ENCODE results near the gene C2CD3. TPM values are rescaled to one million over a fixed set of nuclear protein-coding genes. Genes with fewer than 3 reads are reported as not detected.

The C2CD3 gene
- total and polyA plus RNA-seq, 9 of the 15 experiments (the other 6 are each of a cell fraction or from before 2014, with no cell fraction given): 4.4 to 20.2 (median 15.4) TPM

DNA sequence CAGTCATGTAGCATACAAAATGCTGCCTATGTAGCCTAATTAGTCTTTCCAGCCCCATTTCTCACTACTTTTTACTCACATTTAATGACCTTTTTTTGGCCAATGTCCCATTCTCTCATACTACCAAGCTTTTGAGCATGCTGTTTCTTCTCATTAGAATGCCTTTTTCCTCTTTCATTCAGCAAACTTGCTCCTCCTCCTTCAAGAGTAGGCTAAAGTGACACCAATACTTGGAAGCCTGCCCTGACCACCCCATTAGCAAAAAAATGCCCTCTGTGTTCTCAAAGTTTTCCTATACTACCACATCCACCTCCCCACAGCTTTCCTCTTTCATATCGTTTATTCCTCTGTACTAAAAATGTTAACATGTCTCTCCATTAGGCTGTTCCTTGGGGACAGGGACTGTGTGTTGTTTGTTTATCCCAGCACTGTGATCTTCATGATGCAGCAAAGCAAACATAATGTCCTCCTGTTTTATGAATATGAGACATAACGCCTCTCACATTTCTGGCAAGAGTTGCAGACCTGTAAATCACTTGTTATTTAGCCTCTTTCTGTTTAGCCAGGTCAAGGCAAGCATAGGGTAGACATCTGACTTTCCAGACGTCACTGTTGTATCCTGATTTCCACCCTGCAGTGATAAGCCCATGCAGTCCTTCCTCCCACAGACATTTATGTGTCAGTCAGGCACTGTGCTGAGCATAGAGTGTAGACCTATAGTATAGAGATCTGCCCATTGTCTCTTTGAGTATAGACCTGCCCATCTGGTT, 99.9 kb downstream of the C2CD3 start:
- Histone ChIP-seq H3K9me3 (replicated peaks; ENCODE audit: control insufficient read depth, insufficient read depth, low read depth, low read length) (no peaks in the 10 kb centered on the region; the same call in 1 of the 2 replicates), H3K9ac (ENCODE audit: insufficient read depth in 1 of 2, low read depth in 2 of 2, low read length in 2 of 2) (no peak overlapping the region), H3K79me2 (ENCODE audit: control insufficient read depth, insufficient read depth, low read length) (no peaks in the 10 kb centered on the region), H3K27me3 (ENCODE audit: control insufficient read depth in 2 of 2, insufficient read depth in 2 of 2, low read length in 2 of 2) (no peaks in the 10 kb centered on the region), H3K4me3 (no peak overlapping the region), H3K9me1 (ENCODE audit: control insufficient read depth, insufficient read depth, low read length) (no peaks in the 10 kb centered on the region), H3K27ac (ENCODE audit: extremely low read depth, low read depth, low read length) (no peak overlapping the region), H3K36me3 (ENCODE audit: control insufficient read depth, insufficient read depth, low read length) (peaks cover 29% of the 10 kb centered on the region; the same call in 2 of the 3 replicates), H3K4me1 (replicated peaks in 1 of 2; ENCODE audit: control insufficient read depth in 2 of 2, insufficient read depth in 2 of 2, low read length in 2 of 2) (peaks cover 0 to 11% of the 10 kb centered on the region in 2 experiments; a peak in 3 of 5 replicates), H3K4me2 (ENCODE audit: insufficient read depth, low read length) (peak overlapping the region; percentile 25; the same call in 1 of the 2 replicates), H4K20me1 (replicated peaks; ENCODE audit: control insufficient read depth, insufficient read depth, low read length) (peaks cover 6% of the 10 kb centered on the region; the same call in 1 of the 2 replicates), H2AFZ (ENCODE audit: low read depth, low read length) (no peak overlapping the region)
- ChIA-PET POLR2A (no interaction called here), CTCF (ENCODE audit: low intra/inter-chr PET ratio) (no interaction called here)
- intact Hi-C loops (cut with micrococcal nuclease) (no loop called here), in situ Hi-C loops (cut with MboI) (no loop called here)
- FAIRE-seq (peak; percentile 85), ATAC-seq (peak; percentile 97), DNase-seq (ENCODE audit: extremely low read depth in 1 of 4, low spot score in 3 of 4) (peak; percentile 23 to 79 (median 44))
- no TSS peak for BruUV-seq (replicated peaks)
- WGBS (ENCODE audit: insufficient coverage, low coverage, missing lambda C conversion rate): 8% methylated on average over 3 of the region's 3 CpGs
- TF ChIP-seq ZBTB17 (CRISPR knock-in tag; IDR thresholded peaks at IDR 0.05): no peak
- no peak for TF ChIP-seq KAT8 (IDR thresholded peaks at IDR 0.05; ENCODE audit: low read depth)
- 0 out of 2 replicates have a peak, but pooled peaks have one; percentile 37 for TF ChIP-seq EGR1 (conservative IDR thresholded peaks at IDR 0.05)
- no peak for TF ChIP-seq HSF4 (CRISPR knock-in tag; IDR thresholded peaks at IDR 0.05; ENCODE audit: borderline replicate concordance)
- TF ChIP-seq RCOR1 (IDR thresholded peaks at IDR 0.05; ENCODE audit: borderline replicate concordance in 1 of 2, low read depth in 2 of 2, low read length in 2 of 2): peak; percentile 74 to 97; a peak in 3 of 4 replicates
- TF ChIP-seq, protein P1, sequence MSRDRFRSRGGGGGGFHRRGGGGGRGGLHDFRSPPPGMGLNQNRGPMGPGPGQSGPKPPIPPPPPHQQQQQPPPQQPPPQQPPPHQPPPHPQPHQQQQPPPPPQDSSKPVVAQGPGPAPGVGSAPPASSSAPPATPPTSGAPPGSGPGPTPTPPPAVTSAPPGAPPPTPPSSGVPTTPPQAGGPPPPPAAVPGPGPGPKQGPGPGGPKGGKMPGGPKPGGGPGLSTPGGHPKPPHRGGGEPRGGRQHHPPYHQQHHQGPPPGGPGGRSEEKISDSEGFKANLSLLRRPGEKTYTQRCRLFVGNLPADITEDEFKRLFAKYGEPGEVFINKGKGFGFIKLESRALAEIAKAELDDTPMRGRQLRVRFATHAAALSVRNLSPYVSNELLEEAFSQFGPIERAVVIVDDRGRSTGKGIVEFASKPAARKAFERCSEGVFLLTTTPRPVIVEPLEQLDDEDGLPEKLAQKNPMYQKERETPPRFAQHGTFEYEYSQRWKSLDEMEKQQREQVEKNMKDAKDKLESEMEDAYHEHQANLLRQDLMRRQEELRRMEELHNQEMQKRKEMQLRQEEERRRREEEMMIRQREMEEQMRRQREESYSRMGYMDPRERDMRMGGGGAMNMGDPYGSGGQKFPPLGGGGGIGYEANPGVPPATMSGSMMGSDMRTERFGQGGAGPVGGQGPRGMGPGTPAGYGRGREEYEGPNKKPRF (IDR thresholded peaks at IDR 0.05; ENCODE audit: low read depth, low read length): no peak
- no peak for TF ChIP-seq NCOA6 (IDR thresholded peaks at IDR 0.05)
- TF ChIP-seq NRF1 (conservative IDR thresholded peaks at IDR 0.05 in 1 of 2, IDR thresholded peaks at IDR 0.05 in 1 of 2): 0 out of 4 replicates have a peak, but pooled peaks have one; percentile 12 to 28
- TF ChIP-seq HCFC1 (IDR thresholded peaks at IDR 0.05; ENCODE audit: low read depth, low read length): no peak
- TF ChIP-seq, protein P2, sequence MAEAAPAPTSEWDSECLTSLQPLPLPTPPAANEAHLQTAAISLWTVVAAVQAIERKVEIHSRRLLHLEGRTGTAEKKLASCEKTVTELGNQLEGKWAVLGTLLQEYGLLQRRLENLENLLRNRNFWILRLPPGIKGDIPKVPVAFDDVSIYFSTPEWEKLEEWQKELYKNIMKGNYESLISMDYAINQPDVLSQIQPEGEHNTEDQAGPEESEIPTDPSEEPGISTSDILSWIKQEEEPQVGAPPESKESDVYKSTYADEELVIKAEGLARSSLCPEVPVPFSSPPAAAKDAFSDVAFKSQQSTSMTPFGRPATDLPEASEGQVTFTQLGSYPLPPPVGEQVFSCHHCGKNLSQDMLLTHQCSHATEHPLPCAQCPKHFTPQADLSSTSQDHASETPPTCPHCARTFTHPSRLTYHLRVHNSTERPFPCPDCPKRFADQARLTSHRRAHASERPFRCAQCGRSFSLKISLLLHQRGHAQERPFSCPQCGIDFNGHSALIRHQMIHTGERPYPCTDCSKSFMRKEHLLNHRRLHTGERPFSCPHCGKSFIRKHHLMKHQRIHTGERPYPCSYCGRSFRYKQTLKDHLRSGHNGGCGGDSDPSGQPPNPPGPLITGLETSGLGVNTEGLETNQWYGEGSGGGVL (CRISPR knock-in tag; IDR thresholded peaks at IDR 0.05): no peak
- TF ChIP-seq, protein P3, sequence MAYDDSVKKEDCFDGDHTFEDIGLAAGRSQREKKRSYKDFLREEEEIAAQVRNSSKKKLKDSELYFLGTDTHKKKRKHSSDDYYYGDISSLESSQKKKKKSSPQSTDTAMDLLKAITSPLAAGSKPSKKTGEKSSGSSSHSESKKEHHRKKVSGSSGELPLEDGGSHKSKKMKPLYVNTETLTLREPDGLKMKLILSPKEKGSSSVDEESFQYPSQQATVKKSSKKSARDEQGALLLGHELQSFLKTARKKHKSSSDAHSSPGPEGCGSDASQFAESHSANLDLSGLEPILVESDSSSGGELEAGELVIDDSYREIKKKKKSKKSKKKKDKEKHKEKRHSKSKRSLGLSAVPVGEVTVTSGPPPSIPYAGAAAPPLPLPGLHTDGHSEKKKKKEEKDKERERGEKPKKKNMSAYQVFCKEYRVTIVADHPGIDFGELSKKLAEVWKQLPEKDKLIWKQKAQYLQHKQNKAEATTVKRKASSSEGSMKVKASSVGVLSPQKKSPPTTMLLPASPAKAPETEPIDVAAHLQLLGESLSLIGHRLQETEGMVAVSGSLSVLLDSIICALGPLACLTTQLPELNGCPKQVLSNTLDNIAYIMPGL (CRISPR knock-in tag; IDR thresholded peaks at IDR 0.05): no peak
- TF ChIP-seq, protein P4, sequence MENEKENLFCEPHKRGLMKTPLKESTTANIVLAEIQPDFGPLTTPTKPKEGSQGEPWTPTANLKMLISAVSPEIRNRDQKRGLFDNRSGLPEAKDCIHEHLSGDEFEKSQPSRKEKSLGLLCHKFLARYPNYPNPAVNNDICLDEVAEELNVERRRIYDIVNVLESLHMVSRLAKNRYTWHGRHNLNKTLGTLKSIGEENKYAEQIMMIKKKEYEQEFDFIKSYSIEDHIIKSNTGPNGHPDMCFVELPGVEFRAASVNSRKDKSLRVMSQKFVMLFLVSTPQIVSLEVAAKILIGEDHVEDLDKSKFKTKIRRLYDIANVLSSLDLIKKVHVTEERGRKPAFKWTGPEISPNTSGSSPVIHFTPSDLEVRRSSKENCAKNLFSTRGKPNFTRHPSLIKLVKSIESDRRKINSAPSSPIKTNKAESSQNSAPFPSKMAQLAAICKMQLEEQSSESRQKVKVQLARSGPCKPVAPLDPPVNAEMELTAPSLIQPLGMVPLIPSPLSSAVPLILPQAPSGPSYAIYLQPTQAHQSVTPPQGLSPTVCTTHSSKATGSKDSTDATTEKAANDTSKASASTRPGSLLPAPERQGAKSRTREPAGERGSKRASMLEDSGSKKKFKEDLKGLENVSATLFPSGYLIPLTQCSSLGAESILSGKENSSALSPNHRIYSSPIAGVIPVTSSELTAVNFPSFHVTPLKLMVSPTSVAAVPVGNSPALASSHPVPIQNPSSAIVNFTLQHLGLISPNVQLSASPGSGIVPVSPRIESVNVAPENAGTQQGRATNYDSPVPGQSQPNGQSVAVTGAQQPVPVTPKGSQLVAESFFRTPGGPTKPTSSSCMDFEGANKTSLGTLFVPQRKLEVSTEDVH (IDR thresholded peaks at IDR 0.05; ENCODE audit: low read depth, partially characterized antibody): no peak
- no peak for TF ChIP-seq WHSC1 (IDR thresholded peaks at IDR 0.05; ENCODE audit: low read length)
